Ishikawa (cell line): ENCODE measurements around the gene MCL1.

Experiments
- EGR1 ChIP-seq: IDR thresholded peaks from 2 replicates; pipeline ENCODE4 v1.6.1; 2012
- EP300 ChIP-seq: IDR thresholded peaks from 2 replicates; pipeline ENCODE4 v1.6.1; 2012; ENCODE audit warnings: borderline replicate concordance
- NFIC ChIP-seq: IDR thresholded peaks from 2 replicates; pipeline ENCODE4 v1.6.1; 2012
- RAD21 ChIP-seq: IDR thresholded peaks from 2 replicates; pipeline ENCODE4 v1.6.1; 2012; ENCODE audit warnings: low read depth
- REST ChIP-seq: IDR thresholded peaks from 2 replicates; pipeline ENCODE4 v1.6.1; 2012; ENCODE audit warnings: low read depth, mild to moderate bottlenecking
- TAF1 ChIP-seq: IDR thresholded peaks from 2 replicates; pipeline ENCODE4 v1.6.1; 2012; ENCODE audit warnings: low read depth, mild to moderate bottlenecking
- TCF12 ChIP-seq: IDR thresholded peaks from 2 replicates; pipeline ENCODE4 v1.6.1; 2012; ENCODE audit warnings: low read depth
- TEAD4 ChIP-seq: IDR thresholded peaks from 2 replicates; pipeline ENCODE4 v1.6.1; 2012
- USF1 ChIP-seq: IDR thresholded peaks from 2 replicates; pipeline ENCODE4 v1.6.1; 2012
- YY1 ChIP-seq: IDR thresholded peaks from 2 replicates; pipeline ENCODE4 v1.6.1; 2012; ENCODE audit warnings: low read depth

- TF ChIP-seq EP300, result no peak
- TF ChIP-seq RAD21, result no peak
- TF ChIP-seq REST, result no peak
- TF ChIP-seq NFIC, result no peak
- TF ChIP-seq TAF1, result no peak
- TF ChIP-seq EGR1, result no peak
- TF ChIP-seq USF1, result no peak
- TF ChIP-seq TCF12, result no peak
- TF ChIP-seq YY1, result no peak
- TF ChIP-seq TEAD4, result no peak
Measured at GRCh38 chr1:150555971-150556865, 23.2 kb downstream of the MCL1 start.
